ENCODE measurements around the gene TSC22D4.

DNA sequence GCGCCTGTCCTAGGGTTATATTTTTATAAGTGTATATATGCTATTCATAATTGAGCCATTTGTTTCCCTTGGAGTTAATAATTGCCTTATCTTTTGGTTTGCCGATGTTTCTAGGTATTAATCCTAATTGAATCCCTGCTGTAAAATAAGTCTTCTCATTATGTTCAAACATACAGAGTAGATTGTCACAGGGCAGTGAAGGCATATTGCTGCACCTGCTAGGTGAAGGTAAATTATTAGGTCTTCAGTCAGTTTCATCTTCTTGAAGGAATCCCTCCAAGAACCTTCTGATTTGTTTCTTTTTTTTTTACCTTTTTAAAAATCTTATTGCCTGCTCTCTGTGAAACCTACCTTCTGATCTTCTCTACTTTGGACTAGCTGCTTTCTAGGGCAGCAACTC is 42.1 kb upstream of the TSC22D4 start:
- no peak for TF ChIP-seq POLR2AphosphoS5 (IDR thresholded peaks at IDR 0.05)
- TF ChIP-seq, protein P1, sequence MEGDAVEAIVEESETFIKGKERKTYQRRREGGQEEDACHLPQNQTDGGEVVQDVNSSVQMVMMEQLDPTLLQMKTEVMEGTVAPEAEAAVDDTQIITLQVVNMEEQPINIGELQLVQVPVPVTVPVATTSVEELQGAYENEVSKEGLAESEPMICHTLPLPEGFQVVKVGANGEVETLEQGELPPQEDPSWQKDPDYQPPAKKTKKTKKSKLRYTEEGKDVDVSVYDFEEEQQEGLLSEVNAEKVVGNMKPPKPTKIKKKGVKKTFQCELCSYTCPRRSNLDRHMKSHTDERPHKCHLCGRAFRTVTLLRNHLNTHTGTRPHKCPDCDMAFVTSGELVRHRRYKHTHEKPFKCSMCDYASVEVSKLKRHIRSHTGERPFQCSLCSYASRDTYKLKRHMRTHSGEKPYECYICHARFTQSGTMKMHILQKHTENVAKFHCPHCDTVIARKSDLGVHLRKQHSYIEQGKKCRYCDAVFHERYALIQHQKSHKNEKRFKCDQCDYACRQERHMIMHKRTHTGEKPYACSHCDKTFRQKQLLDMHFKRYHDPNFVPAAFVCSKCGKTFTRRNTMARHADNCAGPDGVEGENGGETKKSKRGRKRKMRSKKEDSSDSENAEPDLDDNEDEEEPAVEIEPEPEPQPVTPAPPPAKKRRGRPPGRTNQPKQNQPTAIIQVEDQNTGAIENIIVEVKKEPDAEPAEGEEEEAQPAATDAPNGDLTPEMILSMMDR (IDR thresholded peaks at IDR 0.05) = no peak
